ENCODE data around the gene TMEM132C.

TMEM132C gene

GRCh38 chr12:128729628-128730121, 462.7 kb downstream of the TMEM132C start:
- DNase-seq, result peak; percentile 62

GRCh38 chr12:128734371-128734770, 467.4 kb downstream of the TMEM132C start:
- DNase-seq, result no peak

- no peak for DNase-seq
Observed at GRCh38 chr12:128737292-128737966, 470.5 kb downstream of the TMEM132C start.

- DNase-seq, result no peak
Observed at GRCh38 chr12:128743916-128744315, 476.9 kb downstream of the TMEM132C start.

GRCh38 chr12:128745772-128746689, 479.1 kb downstream of the TMEM132C start:
- DNase-seq, result no peak

- DNase-seq, result no peak
Observed at GRCh38 chr12:128747441-128747840, 480.5 kb downstream of the TMEM132C start.

- DNase-seq, result no peak
Observed at GRCh38 chr12:128752386-128752785, 485.4 kb downstream of the TMEM132C start.

- no peak for DNase-seq
Observed at GRCh38 chr12:128753438-128753837, 486.5 kb downstream of the TMEM132C start.

GRCh38 chr12:128754275-128754674, 487.3 kb downstream of the TMEM132C start:
- DNase-seq, result no peak

GRCh38 chr12:128755566-128755965, 488.6 kb downstream of the TMEM132C start:
- DNase-seq, result no peak

All from OCI-M1 (cell line).